Mammary microvascular endothelial cell (primary cell): Measurements from ENCODE around the gene PTGER2. TPM values are rescaled to one million over a fixed set of nuclear protein-coding genes. Genes with fewer than 3 reads are reported as not detected.

Source experiments
- total RNA-seq: library from RNA; depleted of rRNA; stranded (reverse); fragments of >200 nt; gene quantifications from 2 replicates; pipeline ENCODE4 v1.2.3, GENCODE V29; 2015

PTGER2 gene, protein sequence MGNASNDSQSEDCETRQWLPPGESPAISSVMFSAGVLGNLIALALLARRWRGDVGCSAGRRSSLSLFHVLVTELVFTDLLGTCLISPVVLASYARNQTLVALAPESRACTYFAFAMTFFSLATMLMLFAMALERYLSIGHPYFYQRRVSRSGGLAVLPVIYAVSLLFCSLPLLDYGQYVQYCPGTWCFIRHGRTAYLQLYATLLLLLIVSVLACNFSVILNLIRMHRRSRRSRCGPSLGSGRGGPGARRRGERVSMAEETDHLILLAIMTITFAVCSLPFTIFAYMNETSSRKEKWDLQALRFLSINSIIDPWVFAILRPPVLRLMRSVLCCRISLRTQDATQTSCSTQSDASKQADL
- not detected in 2 replicates for total RNA-seq

GRCh38 chr14:52313903-52314594 lies at the start of gene PTGER2:
Gene PTGER2, plus strand, starts transcription at chr14:52314312. Its CDS starts 237 bp downstream, at chr14:52314549.

GRCh38 chr14:52267501-52268278 lies 46.4 kb upstream of the PTGER2 start, which contains the start of gene PTGDR:
Gene PTGDR, plus strand, starts transcription at chr14:52267698. Its CDS starts 117 bp downstream, at chr14:52267815.

Other genes with a start within 250 kb of the PTGER2 start
- gene NID2, start 245.3 kb upstream of the PTGER2 start, total RNA-seq = 46.7 and 54.0 TPM in 2 replicates
- gene PTGDR, start 46.6 kb upstream of the PTGER2 start, total RNA-seq = not detected in 2 replicates
- 3.2 and 4.1 TPM in 2 replicates for gene TXNDC16, start 238.2 kb downstream of the PTGER2 start, total RNA-seq
- gene GPR137C, start 238.5 kb downstream of the PTGER2 start, total RNA-seq = 0.87 and 1.0 TPM in 2 replicates